NCI-H82 treated with DMSO at 0.1 percent for 48 hours (cell line): ENCODE data around the gene DOCK7.
"Not testable (repeated sequence)": the region's sequence is repeated elsewhere in the genome, so short reads cannot be mapped to it uniquely, and the experiment has no call there.

Experiments used
- DNase-seq: peaks from one replicate; lab custom pipeline; 2025; ENCODE audit not compliant: unreplicated experiment; lab: John Stamatoyannopoulos, UW

The DOCK7 gene

GRCh38 chr1:62691062-62691844 lies 3.1 kb upstream of the DOCK7 start:
- no peak for DNase-seq

- DNase-seq, result no peak
Measured at GRCh38 chr1:62689524-62689923, 1.3 kb upstream of the DOCK7 start.

- DNase-seq, result no peak
Measured at GRCh38 chr1:62688687-62689085, 500 bp upstream of the DOCK7 start.

GRCh38 chr1:62687421-62687902 lies 724 bp downstream of the DOCK7 start:
- DNase-seq, result no peak

GRCh38 chr1:62686822-62687221 lies 1.4 kb downstream of the DOCK7 start:
- DNase-seq, result no peak

- no peak for DNase-seq
Measured at GRCh38 chr1:62685431-62685859, 2.7 kb downstream of the DOCK7 start.

GRCh38 chr1:62682531-62682930 lies 5.7 kb downstream of the DOCK7 start:
- no peak for DNase-seq

- not testable (repeated sequence) for DNase-seq
Measured at GRCh38 chr1:62680992-62681391, 7.2 kb downstream of the DOCK7 start.

- not testable (repeated sequence) for DNase-seq
Measured at GRCh38 chr1:62677822-62678221, 10.4 kb downstream of the DOCK7 start.

GRCh38 chr1:62676611-62677356 lies 11.4 kb downstream of the DOCK7 start:
- no peak for DNase-seq

GRCh38 chr1:62673629-62674028 lies 14.6 kb downstream of the DOCK7 start:
- DNase-seq, result no peak

GRCh38 chr1:62672029-62672428 lies 16.2 kb downstream of the DOCK7 start:
- no peak for DNase-seq

- DNase-seq, result no peak
Measured at GRCh38 chr1:62654744-62655143, 33.4 kb downstream of the DOCK7 start.

GRCh38 chr1:62652387-62652786 lies 35.8 kb downstream of the DOCK7 start:
- DNase-seq, result no peak

- no peak for DNase-seq
Measured at GRCh38 chr1:62643283-62643682, 44.9 kb downstream of the DOCK7 start.

- no peak for DNase-seq
Measured at GRCh38 chr1:62637392-62638105, 50.6 kb downstream of the DOCK7 start.

- DNase-seq, result no peak
Measured at GRCh38 chr1:62628506-62628905, 59.7 kb downstream of the DOCK7 start.

GRCh38 chr1:62625415-62625814 lies 62.8 kb downstream of the DOCK7 start:
- peak; percentile 7 for DNase-seq

GRCh38 chr1:62621907-62622306 lies 66.3 kb downstream of the DOCK7 start:
- no peak for DNase-seq

GRCh38 chr1:62613890-62614289 lies 74.3 kb downstream of the DOCK7 start:
- DNase-seq, result no peak

- no peak for DNase-seq
Measured at GRCh38 chr1:62613325-62613727, 74.9 kb downstream of the DOCK7 start.

GRCh38 chr1:62612770-62613169 lies 75.4 kb downstream of the DOCK7 start:
- DNase-seq, result no peak
